ENCODE data around the gene CYP2S1.

CYP2S1 gene

DNA sequence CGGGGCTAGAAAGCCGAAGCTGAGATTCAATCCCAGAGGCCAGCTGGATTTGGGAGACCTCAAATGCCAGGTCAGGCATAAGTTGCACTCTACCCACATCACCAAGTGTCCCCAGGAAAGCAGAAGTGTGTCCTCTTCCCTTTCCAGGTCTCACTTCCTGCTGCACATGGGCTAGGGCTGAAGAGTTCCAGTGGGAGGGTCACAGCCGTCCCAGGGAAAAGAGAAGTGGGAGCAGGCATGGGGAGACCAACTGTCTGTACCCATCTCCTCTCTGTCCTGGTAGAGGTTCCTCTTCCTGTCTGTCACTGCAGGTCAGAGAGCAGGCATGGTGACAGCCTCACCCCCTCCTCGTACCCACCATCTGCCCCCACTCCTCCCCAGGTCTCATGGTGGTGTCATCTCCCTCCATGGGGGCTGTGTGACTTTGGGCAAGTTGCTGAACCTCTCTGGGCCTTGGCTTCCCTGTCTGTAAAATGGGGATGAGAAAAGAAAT, 40.8 kb downstream of the CYP2S1 start:
- TF ChIP-seq, protein P1, sequence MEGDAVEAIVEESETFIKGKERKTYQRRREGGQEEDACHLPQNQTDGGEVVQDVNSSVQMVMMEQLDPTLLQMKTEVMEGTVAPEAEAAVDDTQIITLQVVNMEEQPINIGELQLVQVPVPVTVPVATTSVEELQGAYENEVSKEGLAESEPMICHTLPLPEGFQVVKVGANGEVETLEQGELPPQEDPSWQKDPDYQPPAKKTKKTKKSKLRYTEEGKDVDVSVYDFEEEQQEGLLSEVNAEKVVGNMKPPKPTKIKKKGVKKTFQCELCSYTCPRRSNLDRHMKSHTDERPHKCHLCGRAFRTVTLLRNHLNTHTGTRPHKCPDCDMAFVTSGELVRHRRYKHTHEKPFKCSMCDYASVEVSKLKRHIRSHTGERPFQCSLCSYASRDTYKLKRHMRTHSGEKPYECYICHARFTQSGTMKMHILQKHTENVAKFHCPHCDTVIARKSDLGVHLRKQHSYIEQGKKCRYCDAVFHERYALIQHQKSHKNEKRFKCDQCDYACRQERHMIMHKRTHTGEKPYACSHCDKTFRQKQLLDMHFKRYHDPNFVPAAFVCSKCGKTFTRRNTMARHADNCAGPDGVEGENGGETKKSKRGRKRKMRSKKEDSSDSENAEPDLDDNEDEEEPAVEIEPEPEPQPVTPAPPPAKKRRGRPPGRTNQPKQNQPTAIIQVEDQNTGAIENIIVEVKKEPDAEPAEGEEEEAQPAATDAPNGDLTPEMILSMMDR (IDR thresholded peaks at IDR 0.05; ENCODE audit: borderline replicate concordance, control extremely low read depth, extremely low read depth, insufficient read depth, missing control alignments) = no peak
- no peak for DNase-seq (ENCODE audit: low spot score)
- in situ Hi-C loops (cut with MboI; ENCODE audit: low sequenced_read_pairs, unreplicated experiment) = no loop called here

DNA sequence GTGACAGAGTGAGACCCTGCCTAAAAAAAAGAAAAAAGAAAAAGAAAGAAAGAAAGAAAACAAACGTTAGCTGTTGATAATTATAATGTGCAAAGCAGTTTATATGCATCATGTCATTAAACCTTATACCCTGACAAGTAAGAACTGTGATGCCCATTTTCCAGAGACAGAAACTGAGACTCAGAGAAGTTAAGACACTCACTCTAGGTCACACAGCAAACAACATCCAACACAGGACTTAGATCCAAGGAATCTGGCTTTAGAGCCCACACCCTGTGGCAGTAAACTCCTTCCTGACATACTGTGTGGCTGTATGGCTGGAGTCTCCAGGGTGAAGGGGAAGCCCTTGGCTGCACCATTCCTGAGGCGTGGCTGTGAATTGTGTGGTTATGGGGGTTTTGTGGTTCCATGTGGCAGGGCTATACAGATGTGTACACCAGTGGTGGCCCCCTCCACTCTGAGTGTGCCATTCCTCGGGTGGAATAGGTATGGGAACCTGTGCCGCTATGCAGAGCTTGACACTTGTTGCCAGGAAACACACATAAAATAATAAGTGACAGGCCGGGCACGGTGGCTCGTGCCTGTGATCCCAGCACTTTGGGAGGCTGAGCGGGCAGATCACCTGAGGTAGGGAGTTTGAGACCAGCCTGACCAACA, 41.6 kb downstream of the CYP2S1 start:
- TF ChIP-seq, protein P1 (IDR thresholded peaks at IDR 0.05; ENCODE audit: borderline replicate concordance, control extremely low read depth, extremely low read depth, insufficient read depth, missing control alignments) = no peak
- in situ Hi-C loops (cut with MboI; ENCODE audit: low sequenced_read_pairs, unreplicated experiment) = no loop called here
- no peak for DNase-seq (ENCODE audit: low spot score)

DNA sequence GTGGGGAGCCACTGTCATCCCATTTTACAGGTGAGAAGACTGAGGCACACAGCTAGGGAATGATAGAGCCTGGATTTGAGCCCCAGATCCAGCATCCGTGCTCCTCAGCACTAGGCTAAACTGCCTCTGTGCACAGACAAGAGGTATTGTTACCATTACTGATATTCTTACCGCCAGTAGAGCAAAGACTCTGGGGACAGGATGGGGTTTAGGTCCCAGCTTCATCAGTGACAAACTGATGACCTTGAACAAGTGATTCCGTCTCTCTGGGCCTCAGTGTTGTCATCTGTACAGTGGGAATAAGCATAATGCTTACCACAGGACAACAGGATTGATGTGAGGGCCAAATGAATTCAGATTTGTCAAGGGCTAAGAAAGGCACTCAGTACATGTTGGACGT, 42.5 kb downstream of the CYP2S1 start:
- TF ChIP-seq, protein P1 (IDR thresholded peaks at IDR 0.05; ENCODE audit: borderline replicate concordance, control extremely low read depth, extremely low read depth, insufficient read depth, missing control alignments) = no peak
- no peak for DNase-seq (ENCODE audit: low spot score)
- in situ Hi-C loops (cut with MboI; ENCODE audit: low sequenced_read_pairs, unreplicated experiment) = no loop called here

DNA sequence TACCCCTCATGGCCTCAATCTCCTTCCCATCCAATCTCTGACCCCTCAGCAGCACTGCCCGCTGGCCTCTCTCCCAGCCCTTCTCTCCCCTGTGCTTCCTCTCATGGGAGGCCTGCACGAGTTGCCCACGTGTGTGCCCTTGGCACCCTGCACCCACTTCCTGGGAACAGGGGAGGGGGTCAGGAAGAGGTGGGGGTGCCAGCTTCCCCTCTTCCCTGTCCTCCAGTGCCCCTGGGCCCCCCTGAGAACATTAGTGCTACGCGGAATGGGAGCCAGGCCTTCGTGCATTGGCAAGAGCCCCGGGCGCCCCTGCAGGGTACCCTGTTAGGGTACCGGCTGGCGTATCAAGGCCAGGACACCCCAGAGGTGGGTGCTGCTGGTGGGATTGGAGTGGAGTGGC, 45.2 kb downstream of the CYP2S1 start:
- in situ Hi-C loops (cut with MboI; ENCODE audit: low sequenced_read_pairs, unreplicated experiment) = no loop called here

DNA sequence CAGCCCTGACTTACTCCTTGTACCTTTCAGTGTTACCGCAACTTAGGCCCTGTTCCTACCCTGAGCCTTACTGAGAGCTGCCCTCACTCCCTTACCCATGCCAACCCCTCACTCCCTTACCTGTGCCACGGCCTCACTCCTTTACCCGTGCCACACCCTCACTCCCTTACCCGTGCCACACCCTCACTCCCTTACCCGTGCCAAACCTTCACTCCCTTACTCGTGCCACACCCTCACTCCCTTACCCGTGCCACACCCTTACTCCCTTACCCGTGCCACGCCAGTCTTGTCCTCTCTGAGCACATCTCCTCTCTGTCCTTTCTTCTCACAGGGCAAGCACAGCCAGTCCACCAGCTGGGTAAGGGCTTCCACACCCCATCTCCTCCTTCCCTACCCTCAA, 46.3 kb downstream of the CYP2S1 start:
- in situ Hi-C loops (cut with MboI; ENCODE audit: low sequenced_read_pairs, unreplicated experiment) = no loop called here
- no peak for DNase-seq (ENCODE audit: low spot score)
- TF ChIP-seq, protein P1 (IDR thresholded peaks at IDR 0.05; ENCODE audit: borderline replicate concordance, control extremely low read depth, extremely low read depth, insufficient read depth, missing control alignments) = no peak

More for the DNA sequence above, 45.2 kb downstream of the CYP2S1 start:
- TF ChIP-seq, protein P1 (IDR thresholded peaks at IDR 0.05; ENCODE audit: borderline replicate concordance, control extremely low read depth, extremely low read depth, insufficient read depth, missing control alignments) = no peak
- DNase-seq (ENCODE audit: low spot score) = no peak

DNA sequence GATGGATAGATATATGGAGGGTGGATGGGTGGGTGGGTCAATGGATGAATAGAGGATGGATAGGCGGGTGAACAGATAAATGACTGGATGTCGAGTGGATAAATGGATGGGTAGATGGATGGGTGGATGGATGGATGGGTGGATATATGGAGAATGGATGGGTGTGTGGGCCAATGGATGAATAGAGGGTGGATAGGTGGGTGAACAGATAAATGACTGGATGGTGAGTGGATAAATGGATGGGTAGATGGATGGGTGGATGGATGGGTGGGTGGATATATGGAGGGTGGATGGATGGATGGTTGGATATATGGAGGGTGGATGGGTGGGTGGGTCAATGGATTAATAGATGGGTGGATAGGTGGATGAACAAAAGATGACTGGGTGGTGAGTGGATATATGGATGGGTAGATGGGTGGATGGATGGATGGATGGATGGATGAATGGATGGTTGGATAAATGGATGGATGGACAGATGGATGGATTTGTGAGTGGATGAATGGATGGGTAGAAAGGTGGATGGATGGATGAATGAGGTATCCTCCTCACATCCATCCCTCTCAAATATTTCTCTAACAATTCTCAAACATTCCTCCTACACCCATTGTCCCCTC, 47.0 kb downstream of the CYP2S1 start:
- in situ Hi-C loops (cut with MboI; ENCODE audit: low sequenced_read_pairs, unreplicated experiment) = no loop called here
- TF ChIP-seq, protein P1 (IDR thresholded peaks at IDR 0.05; ENCODE audit: borderline replicate concordance, control extremely low read depth, extremely low read depth, insufficient read depth, missing control alignments) = no peak
- DNase-seq (ENCODE audit: low spot score) = no peak

Data from GM13976 (cell line).